NCI-H146 treated with DMSO at 0.1 percent for 48 hours (cell line): ENCODE measurements around the gene TMEM120B.

ENCODE experiments used
- DNase-seq: peaks from one replicate; lab custom pipeline; 2025; ENCODE audit not compliant: unreplicated experiment; lab: John Stamatoyannopoulos, UW

TMEM120B gene

DNA sequence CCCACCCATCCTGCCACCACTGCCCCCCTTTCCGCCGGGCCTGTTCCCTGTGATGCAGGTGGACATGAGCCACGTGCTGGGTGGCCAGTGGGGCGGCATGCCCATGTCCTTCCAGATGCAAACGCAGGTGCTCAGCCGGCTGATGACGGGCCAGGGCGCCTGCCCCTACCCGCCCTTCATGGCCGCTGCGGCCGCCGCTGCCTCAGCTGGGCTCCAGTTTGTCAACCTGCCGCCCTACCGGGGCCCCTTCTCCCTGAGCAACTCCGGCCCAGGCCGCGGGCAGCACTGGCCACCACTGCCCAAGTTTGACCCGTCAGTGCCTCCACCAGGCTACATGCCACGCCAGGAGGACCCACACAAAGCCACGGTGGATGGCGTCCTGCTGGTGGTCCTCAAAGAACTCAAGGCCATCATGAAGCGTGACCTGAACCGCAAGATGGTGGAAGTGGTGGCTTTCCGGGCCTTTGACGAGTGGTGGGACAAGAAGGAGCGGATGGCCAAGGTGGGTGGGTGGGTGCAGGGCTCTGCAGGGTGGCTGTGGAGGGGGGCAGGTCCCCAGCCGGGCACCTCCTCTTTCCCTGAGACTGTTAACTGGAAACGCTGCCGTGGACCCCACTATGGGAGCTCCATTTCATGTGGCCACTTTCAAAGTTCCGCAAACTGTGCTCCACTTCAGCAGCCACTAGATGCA, 102.0 kb downstream of the TMEM120B start:
- DNase-seq, result no peak

DNA sequence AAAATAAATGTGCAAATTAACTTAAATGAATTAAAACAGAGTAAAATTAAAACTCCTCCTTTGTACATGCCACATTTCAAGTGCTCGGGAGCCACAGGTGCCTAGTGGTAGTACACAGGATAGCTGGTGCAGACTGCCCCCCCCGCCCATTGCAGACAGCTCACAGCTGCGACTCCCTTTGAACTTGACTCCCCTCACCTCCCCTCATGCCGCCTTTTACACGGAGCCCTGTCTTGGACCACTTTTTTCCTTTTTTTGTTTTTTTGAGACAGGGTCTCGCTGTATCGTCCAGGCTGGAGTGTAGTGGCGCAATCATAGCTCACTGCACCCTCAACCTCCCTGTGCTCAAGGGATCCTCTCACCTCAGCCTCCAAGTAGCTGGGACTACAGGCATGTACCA, 102.7 kb downstream of the TMEM120B start:
- no peak for DNase-seq

DNA sequence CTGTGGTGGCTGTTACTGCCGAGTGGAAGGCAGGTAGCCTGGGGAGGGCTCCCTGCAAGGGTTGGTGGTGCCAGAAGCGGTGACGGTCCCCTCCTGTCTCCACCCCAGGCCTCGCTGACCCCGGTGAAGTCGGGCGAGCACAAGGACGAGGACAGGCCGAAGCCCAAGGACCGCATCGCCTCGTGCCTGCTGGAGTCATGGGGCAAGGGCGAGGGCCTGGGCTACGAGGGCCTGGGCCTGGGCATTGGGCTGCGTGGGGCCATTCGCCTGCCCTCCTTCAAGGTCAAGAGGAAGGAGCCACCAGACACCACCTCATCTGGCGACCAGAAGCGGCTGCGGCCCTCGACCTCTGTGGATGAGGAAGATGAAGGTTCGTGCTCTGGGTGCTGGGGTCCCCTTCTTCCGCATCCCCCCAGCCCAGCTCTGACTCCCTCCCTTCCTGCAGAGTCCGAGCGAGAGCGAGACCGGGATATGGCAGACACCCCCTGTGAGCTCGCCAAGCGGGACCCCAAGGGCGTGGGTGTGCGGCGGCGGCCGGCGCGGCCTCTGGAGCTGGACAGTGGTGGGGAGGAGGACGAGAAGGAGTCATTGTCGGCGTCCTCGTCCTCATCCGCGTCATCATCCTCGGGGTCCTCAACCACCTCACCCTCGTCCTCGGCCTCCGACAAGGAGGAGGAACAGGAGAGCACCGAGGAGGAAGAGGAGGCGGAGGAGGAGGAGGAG, 104.5 kb downstream of the TMEM120B start:
- DNase-seq, result no peak

DNA sequence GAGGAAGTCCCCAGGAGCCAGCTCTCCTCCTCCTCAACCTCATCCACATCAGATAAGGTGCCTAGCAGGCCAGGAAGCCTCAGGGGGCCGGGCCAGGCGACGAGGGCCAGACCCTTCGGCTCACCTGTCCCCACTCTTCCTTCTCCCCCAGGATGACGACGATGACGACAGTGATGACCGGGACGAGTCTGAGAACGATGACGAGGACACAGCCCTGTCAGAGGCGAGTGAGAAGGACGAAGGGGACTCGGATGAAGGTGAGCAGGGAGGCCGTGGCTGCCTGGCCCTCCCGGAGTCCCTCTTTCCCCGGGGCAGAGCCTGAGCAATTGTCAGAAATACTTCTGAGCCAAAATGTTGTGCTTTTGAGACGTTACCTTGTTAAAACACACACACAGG, 105.1 kb downstream of the TMEM120B start:
- DNase-seq, result no peak

DNA sequence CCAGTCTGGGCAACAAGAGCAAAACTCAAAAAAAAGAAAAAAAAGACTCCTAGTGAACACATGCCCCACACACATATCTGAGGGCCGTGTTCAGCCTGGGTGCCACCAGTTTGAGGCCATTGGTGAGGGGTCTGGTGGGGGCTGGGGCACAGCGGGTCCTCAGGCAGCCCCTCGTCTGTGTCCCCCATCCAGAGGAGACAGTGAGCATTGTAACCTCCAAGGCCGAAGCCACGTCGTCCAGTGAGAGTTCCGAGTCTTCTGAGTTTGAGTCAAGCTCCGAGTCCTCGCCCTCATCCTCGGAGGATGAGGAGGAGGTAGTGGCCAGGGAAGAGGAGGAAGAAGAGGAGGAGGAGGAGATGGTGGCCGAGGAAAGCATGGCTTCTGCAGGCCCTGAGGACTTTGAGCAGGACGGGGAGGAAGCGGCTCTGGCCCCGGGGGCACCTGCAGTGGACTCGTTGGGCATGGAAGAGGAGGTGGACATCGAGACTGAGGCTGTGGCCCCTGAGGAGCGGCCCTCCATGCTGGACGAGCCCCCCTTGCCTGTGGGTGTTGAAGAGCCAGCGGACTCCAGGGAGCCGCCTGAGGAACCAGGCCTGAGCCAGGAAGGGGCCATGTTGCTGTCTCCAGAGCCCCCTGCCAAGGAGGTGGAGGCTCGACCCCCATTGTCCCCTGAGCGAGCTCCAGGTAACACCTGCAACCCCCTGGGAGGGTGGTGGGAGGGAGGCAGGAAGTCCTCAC, 106.8 kb downstream of the TMEM120B start:
- no peak for DNase-seq

DNA sequence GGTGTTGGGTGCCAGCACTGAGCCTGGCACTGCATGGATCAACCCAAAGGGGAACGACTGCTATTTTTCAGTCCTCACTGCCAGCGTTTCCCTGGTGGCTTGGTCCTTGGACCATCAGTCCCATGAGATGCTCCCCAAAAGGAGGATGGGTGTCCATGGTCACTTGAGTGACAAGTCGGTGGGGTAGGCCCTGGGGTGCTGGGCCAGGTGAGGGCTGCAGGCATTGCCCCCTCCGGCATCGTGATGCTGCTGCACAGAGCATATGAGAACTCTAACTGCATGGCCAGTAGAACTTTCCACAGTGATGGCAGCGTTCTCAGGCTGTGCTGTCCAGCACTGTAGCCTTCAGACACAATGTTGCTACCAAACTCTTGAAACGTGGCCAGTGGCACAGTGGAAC, 107.5 kb downstream of the TMEM120B start:
- DNase-seq, result no peak

DNA sequence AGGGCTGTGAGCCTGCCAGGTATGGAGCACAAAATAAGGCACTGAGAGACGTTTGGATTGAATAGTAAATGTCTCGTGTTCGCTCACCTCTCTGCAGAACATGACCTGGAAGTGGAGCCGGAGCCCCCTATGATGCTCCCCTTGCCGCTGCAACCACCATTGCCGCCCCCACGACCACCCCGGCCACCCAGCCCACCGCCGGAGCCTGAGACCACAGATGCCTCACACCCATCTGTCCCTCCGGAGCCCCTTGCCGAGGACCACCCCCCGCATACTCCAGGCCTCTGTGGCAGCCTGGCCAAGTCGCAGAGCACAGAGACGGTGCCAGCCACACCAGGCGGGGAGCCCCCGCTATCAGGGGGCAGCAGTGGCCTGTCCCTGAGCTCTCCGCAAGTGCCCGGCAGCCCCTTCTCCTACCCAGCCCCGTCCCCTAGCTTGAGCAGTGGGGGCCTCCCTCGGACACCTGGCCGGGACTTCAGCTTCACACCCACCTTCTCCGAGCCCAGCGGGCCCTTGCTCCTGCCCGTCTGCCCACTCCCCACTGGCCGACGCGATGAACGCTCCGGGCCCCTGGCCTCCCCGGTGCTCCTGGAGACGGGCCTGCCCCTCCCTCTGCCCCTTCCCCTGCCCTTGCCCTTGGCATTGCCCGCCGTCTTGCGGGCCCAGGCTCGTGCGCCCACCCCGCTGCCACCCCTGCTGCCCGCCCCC, 110.0 kb downstream of the TMEM120B start:
- DNase-seq, result no peak

DNA sequence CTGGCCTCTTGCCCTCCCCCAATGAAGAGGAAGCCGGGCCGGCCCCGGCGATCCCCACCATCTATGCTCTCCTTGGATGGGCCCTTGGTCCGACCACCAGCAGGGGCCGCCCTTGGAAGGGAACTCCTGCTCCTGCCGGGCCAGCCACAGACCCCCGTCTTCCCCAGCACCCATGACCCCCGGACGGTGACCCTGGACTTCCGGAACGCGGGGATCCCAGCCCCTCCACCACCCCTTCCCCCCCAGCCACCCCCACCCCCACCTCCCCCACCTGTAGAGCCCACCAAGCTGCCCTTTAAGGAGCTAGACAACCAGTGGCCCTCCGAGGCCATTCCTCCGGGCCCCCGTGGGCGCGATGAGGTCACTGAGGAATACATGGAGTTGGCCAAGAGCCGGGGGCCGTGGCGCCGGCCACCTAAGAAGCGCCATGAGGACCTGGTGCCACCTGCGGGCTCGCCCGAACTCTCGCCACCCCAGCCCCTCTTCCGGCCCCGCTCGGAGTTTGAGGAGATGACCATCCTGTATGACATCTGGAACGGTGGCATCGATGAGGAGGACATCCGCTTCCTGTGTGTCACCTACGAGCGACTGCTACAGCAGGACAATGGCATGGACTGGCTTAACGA, 110.7 kb downstream of the TMEM120B start:
- DNase-seq, result no peak

DNA sequence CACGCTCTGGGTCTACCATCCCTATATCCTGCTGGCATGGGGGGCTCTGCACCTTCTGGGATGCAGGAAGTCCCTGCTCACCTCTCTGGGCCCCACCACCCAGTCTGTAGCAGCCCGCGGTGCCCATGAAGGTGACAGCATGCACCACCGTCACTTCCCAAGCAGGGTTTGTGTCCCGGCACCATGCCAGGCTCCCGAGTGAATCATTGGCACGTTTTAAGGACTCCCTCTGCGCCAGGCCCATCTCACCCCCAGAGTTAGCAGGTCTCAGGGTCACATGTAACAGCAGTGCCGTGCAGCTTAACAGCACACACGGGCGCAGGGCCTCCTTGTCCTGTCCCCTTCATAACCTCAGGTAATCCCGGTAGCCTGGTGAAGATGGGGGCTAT, 111.2 kb downstream of the TMEM120B start:
- DNase-seq, result no peak

DNA sequence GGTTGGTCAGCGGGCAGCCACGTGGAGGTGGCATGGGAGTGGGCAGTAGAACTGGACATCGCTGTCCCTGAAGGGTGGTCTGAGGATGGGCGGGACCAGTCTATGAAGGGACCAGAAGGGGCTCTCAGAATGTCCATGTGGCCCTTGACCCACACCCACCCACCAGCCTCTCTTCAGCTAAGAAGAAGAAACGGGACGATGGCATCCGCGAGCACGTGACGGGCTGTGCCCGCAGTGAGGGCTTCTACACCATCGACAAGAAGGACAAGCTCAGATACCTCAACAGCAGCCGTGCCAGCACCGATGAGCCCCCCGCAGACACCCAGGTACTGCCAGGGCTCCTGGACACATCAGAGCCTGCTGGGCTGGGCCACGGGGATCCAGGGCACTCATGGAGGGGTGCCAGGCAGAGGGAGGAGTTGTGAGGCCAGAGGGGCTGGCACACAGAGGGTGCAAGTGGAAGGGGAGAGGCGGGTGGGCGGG, 112.5 kb downstream of the TMEM120B start:
- no peak for DNase-seq

DNA sequence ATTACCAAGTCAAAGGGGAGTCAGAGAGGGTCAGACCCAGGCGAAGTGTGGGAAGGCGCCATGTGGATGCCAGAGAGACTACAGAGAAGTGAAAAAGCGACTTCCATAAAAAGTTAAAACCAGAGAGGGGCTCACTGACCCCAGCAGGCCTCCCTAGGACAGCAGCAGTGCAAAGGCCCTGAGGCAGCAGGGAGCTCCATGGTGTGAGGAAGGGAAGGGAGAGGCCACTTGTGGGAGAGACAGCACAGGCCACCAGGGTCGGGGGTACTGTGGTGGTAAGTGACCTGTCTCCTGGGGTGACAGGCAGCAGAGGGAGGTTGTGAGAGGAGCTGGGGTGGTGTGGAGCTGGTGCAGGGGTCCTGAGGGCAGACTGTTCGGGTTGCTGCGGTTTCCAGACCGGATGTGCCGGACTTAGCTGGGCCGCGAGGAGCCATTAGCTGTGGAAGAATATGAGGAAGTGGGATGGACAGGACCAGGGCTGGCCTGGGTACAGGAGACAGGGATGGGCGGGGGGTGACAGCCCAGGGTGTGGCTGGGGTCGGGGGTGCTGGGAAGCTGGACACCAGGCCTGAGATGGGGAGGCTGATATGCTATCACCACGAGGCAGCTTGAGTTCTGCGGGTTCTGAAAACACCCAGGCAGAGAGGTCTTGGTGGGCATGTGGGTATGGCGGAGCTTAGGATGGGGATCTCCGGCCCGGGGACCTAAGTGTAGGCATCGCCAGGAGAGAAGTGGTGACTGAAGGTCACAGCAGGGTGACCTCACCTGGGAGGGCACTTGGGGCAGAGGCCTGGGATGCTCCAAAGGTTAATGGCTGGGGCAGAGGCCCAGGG, 114.0 kb downstream of the TMEM120B start:
- no peak for DNase-seq

DNA sequence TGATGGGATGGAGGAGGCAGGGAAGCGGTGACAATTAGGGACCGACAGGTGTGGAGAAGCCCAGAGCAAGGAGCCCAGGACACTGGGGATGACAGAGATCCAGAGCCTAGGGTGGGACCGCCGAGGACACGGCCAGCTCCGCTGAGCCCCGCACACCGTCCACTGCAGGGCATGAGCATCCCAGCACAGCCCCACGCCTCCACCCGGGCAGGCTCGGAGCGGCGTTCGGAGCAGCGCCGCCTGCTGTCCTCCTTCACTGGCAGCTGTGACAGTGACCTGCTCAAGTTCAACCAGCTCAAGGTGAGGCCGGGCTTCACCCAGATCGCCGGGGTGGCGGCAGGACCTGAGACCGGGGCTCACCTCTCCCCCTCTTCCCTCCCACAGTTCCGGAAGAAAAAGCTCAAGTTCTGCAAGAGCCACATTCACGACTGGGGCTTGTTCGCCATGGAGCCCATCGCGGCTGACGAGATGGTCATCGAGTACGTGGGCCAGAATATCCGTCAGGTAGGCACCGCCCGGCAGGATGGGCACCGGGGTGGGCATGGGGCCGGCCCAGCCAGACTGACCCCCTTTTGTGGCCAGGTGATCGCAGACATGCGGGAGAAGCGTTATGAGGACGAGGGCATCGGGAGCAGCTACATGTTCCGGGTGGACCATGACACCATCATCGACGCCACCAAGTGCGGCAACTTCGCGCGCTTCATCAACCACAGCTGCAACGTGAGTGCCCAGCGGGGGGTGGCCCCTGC, 115.0 kb downstream of the TMEM120B start:
- DNase-seq, result no peak

DNA sequence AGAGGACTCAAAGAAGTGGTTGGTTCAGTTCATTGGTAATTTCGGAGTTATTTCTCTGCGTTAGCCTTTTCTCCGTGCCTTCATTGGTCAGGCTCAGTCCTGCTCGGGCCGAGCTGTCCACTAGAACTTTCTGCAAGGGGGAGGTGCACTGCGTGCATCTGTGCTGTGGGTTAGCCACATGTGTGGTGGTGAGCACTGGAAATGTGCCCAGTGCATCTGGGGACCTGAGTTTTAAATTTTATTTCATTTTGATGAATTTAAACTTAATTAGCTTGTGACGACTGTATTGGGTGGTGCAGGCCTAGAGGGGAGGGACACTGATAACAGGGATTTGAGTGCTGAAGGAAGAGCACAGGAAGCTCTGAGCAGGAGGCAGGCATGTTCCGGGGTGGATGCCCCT, 115.8 kb downstream of the TMEM120B start:
- no peak for DNase-seq

DNA sequence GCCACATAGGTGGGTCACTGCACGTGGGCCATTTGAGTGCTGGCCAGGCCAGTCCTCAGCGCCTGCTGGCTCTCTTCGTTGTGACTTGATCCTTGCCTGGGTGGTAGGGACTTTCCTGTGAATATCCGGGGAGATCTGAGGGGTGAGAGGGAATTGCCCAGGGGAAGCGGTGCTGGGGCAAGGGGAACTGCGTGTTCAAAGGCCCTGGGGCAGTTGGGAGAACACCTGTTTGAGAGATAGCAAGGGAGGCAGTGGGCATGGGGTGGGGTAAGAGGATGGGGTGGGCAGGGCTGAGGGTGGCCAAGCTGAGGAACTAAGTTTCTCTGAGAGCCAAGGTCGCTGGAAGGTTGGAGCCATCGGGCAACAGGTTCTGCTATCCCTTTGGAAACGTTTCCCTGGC, 116.3 kb downstream of the TMEM120B start:
- DNase-seq, result no peak

DNA sequence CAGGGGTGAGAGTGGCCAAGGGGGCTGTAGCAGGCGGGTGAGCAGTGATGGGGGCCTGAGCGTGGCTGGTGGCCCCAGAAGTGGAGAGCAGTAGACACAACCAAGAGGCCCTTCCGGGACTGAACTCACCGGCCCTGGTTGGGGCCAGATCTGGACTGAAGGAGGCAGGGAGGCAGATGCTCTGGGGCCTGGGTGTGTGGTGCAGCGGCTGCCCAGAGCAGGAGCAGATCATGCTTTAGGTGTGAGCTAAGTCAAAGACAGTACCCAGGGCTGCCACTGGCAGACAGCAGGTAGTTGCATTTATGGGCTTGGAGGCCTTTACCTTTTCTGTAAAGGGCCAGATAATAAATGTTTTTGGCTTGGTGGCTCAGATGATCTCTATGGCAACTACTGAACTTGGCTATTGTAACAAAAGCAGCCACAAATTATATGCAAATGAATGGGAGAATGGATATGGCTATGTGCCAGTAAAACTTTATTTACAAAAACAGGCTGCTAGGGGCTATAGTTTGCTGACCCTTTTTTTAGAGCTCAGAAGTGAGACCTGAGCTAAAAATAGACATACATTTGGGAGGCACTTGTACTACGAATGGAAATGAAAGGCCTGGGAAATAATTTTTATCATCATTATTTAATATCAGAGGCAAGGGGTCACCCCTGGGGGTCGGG, 116.8 kb downstream of the TMEM120B start:
- no peak for DNase-seq

DNA sequence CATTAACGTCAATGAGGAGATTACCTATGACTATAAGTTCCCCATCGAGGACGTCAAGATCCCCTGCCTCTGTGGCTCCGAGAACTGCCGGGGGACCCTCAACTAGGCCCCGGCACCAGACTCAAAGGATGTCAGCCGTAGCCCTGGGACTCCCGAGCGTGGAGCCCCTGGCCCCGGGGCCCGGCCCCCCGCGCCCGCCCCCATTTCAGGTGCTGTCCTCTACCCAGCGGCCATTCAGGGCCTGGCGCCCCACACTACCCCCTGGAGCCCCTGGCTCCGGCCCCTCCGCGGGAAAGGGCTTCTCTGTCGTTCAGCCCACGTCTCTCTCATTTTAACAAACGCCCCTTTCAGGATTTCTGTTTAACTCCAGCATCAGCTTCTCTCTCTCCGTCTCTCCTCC, 117.6 kb downstream of the TMEM120B start:
- no peak for DNase-seq

DNA sequence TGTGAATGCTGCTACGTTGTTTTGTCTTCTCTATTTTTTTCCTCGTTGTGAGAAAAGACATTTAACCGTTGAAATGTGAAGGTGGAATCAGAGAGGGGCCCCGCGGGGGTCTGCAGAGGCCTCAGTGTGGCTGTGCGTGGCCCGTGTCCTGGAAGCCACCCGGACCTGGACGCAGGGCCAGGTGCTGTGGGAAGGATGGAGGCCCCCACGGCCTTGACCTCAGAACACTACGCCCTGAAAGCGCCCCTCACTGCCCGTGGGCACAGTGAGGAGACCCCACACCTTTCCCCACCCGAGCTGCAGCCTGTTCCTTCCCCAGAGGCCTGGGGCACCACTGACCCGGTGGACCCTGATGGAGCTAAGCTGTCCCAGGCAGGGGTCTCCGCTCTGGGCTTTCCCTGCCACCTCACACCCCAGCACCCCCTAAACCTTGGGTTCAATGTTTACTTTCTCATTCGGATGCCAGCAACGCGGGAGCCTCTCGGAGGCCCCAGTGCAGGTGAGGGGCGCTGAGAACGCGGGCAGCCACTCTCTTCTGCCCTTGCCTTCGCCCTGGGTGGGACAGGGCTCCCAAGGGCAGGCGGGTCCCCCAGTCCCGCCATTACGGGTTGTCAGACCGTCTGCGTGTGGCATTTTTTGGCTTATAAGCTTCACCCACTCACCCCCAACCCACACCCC, 118.2 kb downstream of the TMEM120B start:
- DNase-seq, result no peak
